Aorta (tissue), 5 donors: ENCODE data around the gene PHLDB2. TPM values are rescaled to one million over a fixed set of nuclear protein-coding genes. Genes with fewer than 3 reads are reported as not detected.

Experiments
- ATAC-seq: fragments of 200-7000 bp; cut with Tn5 transposase; one replicate; pipeline ENCODE4 v1.9.1; 2022; ENCODE audit warnings: moderate library complexity; ENCODE audit not compliant: low FRiP score
- DNase-seq, 2 donors: peaks; one replicate each; pipeline ENCODE4 v3.0.0-alpha.2; 2020
- H3K27ac ChIP-seq, 2 donors: one replicate each; pipeline ENCODE4 v1.5.1; 2013; ENCODE audit warnings: low read length in 2 of 2, mild to moderate bottlenecking in 2 of 2, moderate library complexity in 2 of 2, control low read depth in 1 of 2, inconsistent platforms in 1 of 2, low read depth in 1 of 2
- H3K27me3 ChIP-seq, 2 donors: one replicate each; pipeline ENCODE4 v1.6.1; 2013; ENCODE audit warnings: control low read depth in 1 of 2, low read length in 1 of 2, mild to moderate bottlenecking in 1 of 2, moderate library complexity in 1 of 2; ENCODE audit not compliant: insufficient read depth in 2 of 2, control insufficient read depth in 1 of 2
- H3K36me3 ChIP-seq, 2 donors: one replicate each; pipeline ENCODE4 v1.6.1; 2013; ENCODE audit warnings: control low read depth in 1 of 2, low read length in 1 of 2, mild to moderate bottlenecking in 1 of 2; ENCODE audit not compliant: insufficient read depth in 2 of 2, control insufficient read depth in 1 of 2
- H3K4me1 ChIP-seq, 2 donors: one replicate each; pipeline ENCODE4 v1.6.1; 2013; ENCODE audit warnings: low read length in 2 of 2, control low read depth in 1 of 2, mild to moderate bottlenecking in 1 of 2, moderate library complexity in 1 of 2; ENCODE audit not compliant: insufficient read depth in 2 of 2, control insufficient read depth in 1 of 2
- H3K4me3 ChIP-seq, 2 donors: one replicate each; pipeline ENCODE4 v1.5.1; 2013; ENCODE audit warnings: low read length in 2 of 2, control low read depth in 1 of 2, mild to moderate bottlenecking in 1 of 2
- H3K9me3 ChIP-seq: one replicate; pipeline ENCODE4 v1.6.1; 2013; ENCODE audit warnings: mild to moderate bottlenecking, low read length; ENCODE audit not compliant: control insufficient read depth
- WGBS, 2 donors: extraction: QIAGEN DNeasy Blood & Tissue Kit; methylation state at CpG; one replicate each; pipeline ENCODE4 v1.1.7; 2013; 5-methylcytosine and 5-hydroxymethylcytosine counted together
- intact Hi-C, 2 donors: fragments of 100-400 bp; cut with DNase I; formaldehyde crosslinking; loops; one replicate each; pipeline versions ENCODE4 v1.14.2 to v1.15.0; 2022
- polyA plus RNA-seq, 2 donors: library from polyadenylated mRNA; stranded (reverse); fragments of 200-250 nt; gene quantifications; one replicate each; pipeline ENCODE4 v1.2.3, GENCODE V29; 2013
- total RNA-seq, 2 donors: library from RNA; stranded (reverse); fragmentation: NEBNext Ultra II Directional; extraction: Animal tissue kit (Norgen Biotek cat#: 25700); gene quantifications; one replicate each; pipeline ENCODE4 v1.2.1, GENCODE V29; 2021
- donor health status: healthy with polysubstance abuse.
- donor health status: Bipolar disorder and iron deficiency.
- donor health status: DM: no; HTN: no; CAD: no.
- donor health status: DM: no; HTN: no; CAD: no.
- donor health status: DM: yes; HTN: yes; CAD: no.

PHLDB2 gene
- total and polyA plus RNA-seq, 4 donors = 25.9 to 175 (median 112) TPM

GRCh38 chr3:111820651-111821050, 38.4 kb upstream of the PHLDB2 start:
- DNase-seq (no peak), ATAC-seq (no peak)
- no peak overlapping the region for H3K27ac ChIP-seq
- WGBS, 2 donors = 70 to 75% methylated on average over 3 of the region's 3 CpGs
- intact Hi-C loops = no loop called here
- peaks cover 0 to 3% of the 10 kb centered on the region in 2 donors for H3K4me1 ChIP-seq
- no peak overlapping the region for H3K4me3 ChIP-seq
- H3K27me3 ChIP-seq = no peaks in the 10 kb centered on the region
- no peaks in the 10 kb centered on the region for H3K36me3 ChIP-seq
- no peaks in the 10 kb centered on the region for H3K9me3 ChIP-seq

- DNase-seq (no peak), ATAC-seq (no peak)
- H3K9me3 ChIP-seq = no peaks in the 10 kb centered on the region
- intact Hi-C loops = no loop called here
- H3K36me3 ChIP-seq = no peaks in the 10 kb centered on the region
- H3K27me3 ChIP-seq = no peaks in the 10 kb centered on the region
- H3K27ac ChIP-seq = no peak overlapping the region
- no peak overlapping the region for H3K4me3 ChIP-seq
- H3K4me1 ChIP-seq = peaks cover 0 to 3% of the 10 kb centered on the region in 2 donors
These were observed 37.2 kb upstream of the PHLDB2 start for GRCh38 chr3:111821891-111822290.

GRCh38 chr3:111822804-111823203, 36.3 kb upstream of the PHLDB2 start:
- intact Hi-C loops = no loop called here
- 96 to 98% methylated on average over 1 of the region's 1 CpG for whole genome bisulfite sequencing, 2 donors

GRCh38 chr3:111823341-111823855, 35.7 kb upstream of the PHLDB2 start:
- intact Hi-C loops = no loop called here
- Histone ChIP-seq H3K27ac (no peak overlapping the region), H3K36me3 (no peaks in the 10 kb centered on the region), H3K4me1 (peaks cover 0 to 3% of the 10 kb centered on the region in 2 donors), H3K4me3 (no peak overlapping the region), H3K27me3 (no peaks in the 10 kb centered on the region), H3K9me3 (no peaks in the 10 kb centered on the region)
- ATAC-seq (no peak), DNase-seq (no peak)
- WGBS, 2 donors = 81% methylated on average over 4 of the region's 4 CpGs

More at GRCh38 chr3:111822804-111823203, 36.3 kb upstream of the PHLDB2 start:
- no peak for DNase-seq
- Histone ChIP-seq H3K4me1 (peaks cover 0 to 3% of the 10 kb centered on the region in 2 donors), H3K9me3 (no peaks in the 10 kb centered on the region), H3K27ac (no peak overlapping the region), H3K27me3 (no peaks in the 10 kb centered on the region), H3K36me3 (no peaks in the 10 kb centered on the region), H3K4me3 (no peak overlapping the region)
- ATAC-seq = no peak

- ATAC-seq (no peak), DNase-seq (no peak)
- intact Hi-C loops = no loop called here
- H3K27ac ChIP-seq = no peak overlapping the region
- no peak overlapping the region for H3K4me3 ChIP-seq
- no peaks in the 10 kb centered on the region for H3K36me3 ChIP-seq
- peaks cover 0 to 3% of the 10 kb centered on the region in 2 donors for H3K4me1 ChIP-seq
- H3K9me3 ChIP-seq = no peaks in the 10 kb centered on the region
- WGBS, 2 donors = 44 to 47% methylated on average over 4 of the region's 4 CpGs
- no peaks in the 10 kb centered on the region for H3K27me3 ChIP-seq
These were observed 34.7 kb upstream of the PHLDB2 start for GRCh38 chr3:111824351-111824750.

- H3K27ac ChIP-seq = no peak overlapping the region
- no peaks in the 10 kb centered on the region for H3K27me3 ChIP-seq
- no peak overlapping the region for H3K4me3 ChIP-seq
- intact Hi-C loops = no loop called here
- peaks cover 0 to 3% of the 10 kb centered on the region in 2 donors for H3K4me1 ChIP-seq
- H3K36me3 ChIP-seq = no peaks in the 10 kb centered on the region
- ATAC-seq = no peak
- no peak for DNase-seq
- H3K9me3 ChIP-seq = no peaks in the 10 kb centered on the region
- WGBS, 2 donors = 97 to 100% methylated on average over 1 of the region's 1 CpG
These were observed 31.2 kb upstream of the PHLDB2 start for GRCh38 chr3:111827871-111828270.

- intact Hi-C loops = no loop called here
- Histone ChIP-seq H3K36me3 (no peaks in the 10 kb centered on the region), H3K4me1 (peaks cover 0 to 3% of the 10 kb centered on the region in 2 donors), H3K9me3 (no peaks in the 10 kb centered on the region), H3K27me3 (no peaks in the 10 kb centered on the region), H3K27ac (no peak overlapping the region), H3K4me3 (no peak overlapping the region)
- no peak for DNase-seq
- WGBS, 2 donors = 97 to 99% methylated on average over 6 of the region's 6 CpGs
- no peak for ATAC-seq
These were observed 30.5 kb upstream of the PHLDB2 start for GRCh38 chr3:111828530-111828929.

- Histone ChIP-seq H3K9me3 (no peaks in the 10 kb centered on the region), H3K36me3 (no peaks in the 10 kb centered on the region), H3K4me3 (no peak overlapping the region), H3K27me3 (no peaks in the 10 kb centered on the region), H3K27ac (no peak overlapping the region), H3K4me1 (peaks cover 0 to 3% of the 10 kb centered on the region in 2 donors)
- intact Hi-C loops = no loop called here
- ATAC-seq (no peak), DNase-seq (no peak)
- WGBS, 2 donors = 96% methylated on average over 1 of the region's 1 CpG
These were observed 30.0 kb upstream of the PHLDB2 start for GRCh38 chr3:111829023-111829422.

- no peak for DNase-seq
- ATAC-seq = peak; percentile 15
- no peaks in the 10 kb centered on the region for H3K36me3 ChIP-seq
- H3K4me1 ChIP-seq = no peaks in the 10 kb centered on the region
- intact Hi-C loops = no loop called here
- no peak overlapping the region for H3K27ac ChIP-seq
- no peaks in the 10 kb centered on the region for H3K9me3 ChIP-seq
- no peaks in the 10 kb centered on the region for H3K27me3 ChIP-seq
- H3K4me3 ChIP-seq = no peak overlapping the region
These were observed 27.2 kb upstream of the PHLDB2 start for GRCh38 chr3:111831840-111832239.
